Measurements from ENCODE around the gene TLCD3B.
"Not testable (repeated sequence)": the region's sequence is repeated elsewhere in the genome, so short reads cannot be mapped to it uniquely, and the experiment has no call there.

The TLCD3B gene

DNA sequence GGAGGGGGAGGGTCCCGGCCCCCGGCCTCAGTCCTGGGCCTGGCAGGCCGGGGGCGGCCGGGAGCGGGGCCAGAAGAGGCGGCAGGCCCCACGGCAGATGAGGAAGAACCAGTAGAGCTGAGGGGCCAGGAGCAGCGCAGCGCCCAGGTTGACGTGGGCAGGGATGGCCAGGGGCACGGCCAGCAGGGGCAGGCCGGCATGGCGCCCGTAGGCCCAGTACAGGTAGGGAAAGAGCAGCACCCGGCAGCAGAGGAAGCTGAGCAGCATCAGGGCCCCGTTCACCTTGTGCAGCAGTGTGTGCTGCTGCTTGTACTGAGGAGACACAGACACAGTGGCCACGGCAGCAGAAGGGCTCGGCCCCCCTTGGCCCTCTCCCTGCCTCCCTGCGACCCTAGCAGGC, 5.9 kb downstream of the TLCD3B start:
- no peak for DNase-seq

DNA sequence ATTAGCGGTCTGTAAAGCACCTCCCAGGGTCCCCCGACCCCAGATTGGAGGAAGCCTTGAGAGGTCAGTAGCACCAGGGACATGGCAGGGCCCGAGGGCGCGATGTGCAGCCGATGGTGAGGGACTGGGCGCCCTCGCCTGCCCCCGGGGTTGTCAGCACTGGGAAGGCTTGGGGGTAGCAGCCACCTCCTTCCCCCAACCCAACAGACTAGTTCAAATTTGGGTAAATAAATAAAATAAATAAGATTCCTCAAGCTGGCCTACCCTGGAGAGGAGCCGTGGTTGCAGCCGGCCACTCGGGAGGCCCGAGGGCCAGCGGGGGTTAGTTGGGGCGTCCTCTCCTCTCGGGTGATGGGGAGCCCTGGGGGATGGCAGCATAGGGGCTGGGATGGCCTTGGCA, 6.6 kb downstream of the TLCD3B start:
- no peak for DNase-seq

DNA sequence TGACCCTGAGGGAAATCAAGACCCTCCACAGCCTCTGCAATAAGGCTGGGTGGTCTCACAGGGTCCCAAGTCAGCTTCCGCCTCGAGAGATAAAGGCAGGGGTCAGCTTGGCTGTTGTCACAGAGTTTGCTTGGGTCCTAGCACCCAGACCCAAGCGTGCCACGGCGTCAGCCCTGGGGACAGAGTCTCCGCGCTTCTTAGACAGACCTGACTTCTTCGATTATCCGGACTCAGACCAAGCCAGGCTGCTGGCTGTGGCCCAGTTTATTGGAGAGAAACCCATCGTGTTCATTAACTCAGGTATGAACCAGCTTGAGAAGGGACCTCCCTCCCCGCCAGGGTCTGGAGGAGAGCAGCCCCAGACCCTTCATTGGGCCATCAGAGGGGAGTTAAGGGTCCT, 7.5 kb downstream of the TLCD3B start:
- DNase-seq = no peak

DNA sequence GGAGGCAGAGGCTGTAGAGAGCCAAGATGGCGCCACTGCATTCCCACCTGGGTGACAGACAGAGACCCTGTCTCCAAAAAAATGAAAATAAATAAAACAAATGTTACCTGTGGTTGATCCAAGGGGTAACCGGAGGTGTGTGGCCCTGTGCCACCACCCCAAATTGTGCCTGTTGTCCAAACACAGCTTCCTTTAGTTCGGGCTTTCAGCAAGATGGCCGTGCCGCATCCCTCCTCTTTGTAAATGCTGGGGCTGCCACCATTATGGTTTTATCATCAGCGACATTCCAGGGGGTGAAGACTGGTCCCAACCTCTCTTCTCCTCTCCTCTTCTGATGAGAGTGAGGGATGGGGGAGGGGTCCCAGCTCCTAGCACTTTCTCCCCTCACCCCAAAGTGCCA, 8.2 kb downstream of the TLCD3B start, which contains the start of gene C16orf92:
Gene C16orf92 (plus strand): TSS at position 312 of the 400 bp plus-strand sequence. CDS start 143 bp downstream, outside the sequence.
- DNase-seq = no peak

DNA sequence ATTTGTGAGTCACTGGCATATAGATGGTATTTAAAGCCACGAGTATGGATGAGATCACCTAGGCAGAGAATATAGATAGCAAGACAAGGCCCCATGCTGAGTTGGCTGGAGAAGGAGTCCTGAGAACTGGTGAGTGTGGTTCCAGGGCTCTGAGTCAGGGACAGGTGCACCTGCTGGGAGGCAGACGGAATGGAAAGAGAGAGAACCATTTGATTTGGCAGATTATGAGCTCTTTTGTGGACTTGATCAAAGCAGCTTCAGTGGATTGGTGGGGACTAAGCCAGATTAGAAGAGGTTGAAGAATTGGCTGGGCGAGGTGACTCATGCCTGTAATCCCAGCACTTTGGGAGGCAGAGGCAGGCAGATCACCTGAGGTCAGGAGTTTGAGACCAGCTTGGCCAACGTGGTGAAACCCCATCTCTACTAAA, 12.3 kb downstream of the TLCD3B start:
- peak; percentile 64 for DNase-seq

DNA sequence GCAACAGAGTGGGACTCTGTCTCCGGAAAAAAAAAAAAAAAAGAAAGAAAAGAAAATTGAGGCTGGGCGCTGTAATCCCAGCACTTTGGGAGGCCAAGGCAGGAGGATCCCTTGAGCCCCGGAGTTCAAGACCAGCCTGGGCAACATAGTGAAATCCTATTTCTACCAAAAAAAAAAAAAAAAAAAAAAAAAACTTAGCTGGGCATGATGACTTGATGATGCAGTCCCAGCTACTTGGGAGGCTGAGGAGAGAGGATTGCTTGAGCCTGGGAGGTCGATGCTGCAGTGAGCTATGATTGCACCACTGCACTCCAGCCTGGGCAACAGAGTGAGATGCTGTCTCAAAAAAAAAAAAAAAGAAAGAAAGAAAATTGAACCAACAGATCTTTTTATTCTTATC, 13.1 kb downstream of the TLCD3B start:
- DNase-seq = not testable (repeated sequence)

DNA sequence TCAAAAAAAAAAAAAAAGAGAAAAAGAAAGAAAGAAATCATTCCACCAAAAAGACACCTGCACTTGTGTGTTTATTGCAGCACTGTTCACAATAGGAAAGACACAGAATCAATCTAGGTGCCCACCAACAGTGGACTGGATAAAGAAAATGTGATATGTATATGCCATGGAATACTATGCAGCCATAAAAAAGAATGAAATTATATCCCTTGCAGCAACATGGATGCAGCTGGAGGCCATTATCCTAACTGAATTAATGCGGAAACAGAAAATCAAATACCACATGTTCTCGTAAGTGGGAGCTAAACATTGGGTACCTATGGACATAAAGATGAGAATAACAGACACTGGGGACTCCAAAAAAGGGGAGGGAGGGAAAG, 13.8 kb downstream of the TLCD3B start:
- no peak for DNase-seq

DNA sequence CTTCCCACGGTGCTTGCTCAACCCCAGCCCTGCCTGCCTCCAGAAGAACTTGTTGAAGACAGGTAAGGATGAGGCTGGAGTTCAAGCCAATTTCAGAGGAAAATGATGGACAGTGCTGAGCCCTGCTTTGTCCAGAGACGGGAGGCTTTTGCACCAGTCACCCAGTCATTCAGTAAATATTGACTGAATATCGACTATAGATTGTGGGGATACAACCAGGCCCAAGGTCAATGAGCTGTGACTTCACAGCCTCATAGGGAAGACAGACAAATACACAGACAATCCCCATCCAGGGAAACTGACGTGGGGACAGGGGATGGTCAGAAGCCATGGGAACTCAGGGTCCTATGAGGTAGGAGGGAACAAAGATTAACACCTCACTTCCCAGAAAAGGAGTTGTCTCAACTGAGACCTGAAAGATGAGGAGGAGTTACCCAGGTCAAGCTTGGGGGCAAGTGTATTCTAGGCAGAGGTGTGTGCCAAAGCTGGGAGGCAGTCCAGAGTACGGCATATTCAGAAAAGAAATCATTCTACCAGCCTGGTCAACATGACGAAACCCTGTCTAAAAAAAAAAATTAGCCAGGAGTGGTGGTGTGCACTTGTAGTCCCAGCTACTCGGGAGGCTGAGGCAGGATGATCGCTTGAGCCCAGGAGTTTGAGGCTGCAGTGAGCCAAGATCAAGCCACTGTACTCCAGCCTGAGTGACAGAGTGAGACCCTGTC, 14.4 kb downstream of the TLCD3B start:
- no peak for DNase-seq

DNA sequence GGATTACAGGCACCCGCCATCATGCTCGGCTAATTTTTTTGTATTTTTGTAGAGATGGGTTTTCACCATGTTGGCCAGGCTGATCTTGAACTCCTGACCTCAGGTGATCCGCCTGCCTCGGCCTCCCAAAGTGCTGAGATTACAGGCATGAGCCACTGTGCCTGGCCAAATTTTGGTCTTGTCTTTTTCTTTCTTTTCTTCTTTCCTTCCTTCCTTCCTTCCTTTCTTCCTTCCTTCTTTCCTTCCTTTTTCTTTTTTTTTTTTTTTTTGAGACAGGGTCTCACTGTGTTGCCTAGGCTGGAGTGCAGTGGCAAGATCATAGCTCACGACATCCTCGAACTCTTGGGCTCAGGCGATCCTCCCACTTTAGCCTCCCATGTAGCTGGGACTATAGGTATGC, 15.6 kb downstream of the TLCD3B start:
- not testable (repeated sequence) for DNase-seq

DNA sequence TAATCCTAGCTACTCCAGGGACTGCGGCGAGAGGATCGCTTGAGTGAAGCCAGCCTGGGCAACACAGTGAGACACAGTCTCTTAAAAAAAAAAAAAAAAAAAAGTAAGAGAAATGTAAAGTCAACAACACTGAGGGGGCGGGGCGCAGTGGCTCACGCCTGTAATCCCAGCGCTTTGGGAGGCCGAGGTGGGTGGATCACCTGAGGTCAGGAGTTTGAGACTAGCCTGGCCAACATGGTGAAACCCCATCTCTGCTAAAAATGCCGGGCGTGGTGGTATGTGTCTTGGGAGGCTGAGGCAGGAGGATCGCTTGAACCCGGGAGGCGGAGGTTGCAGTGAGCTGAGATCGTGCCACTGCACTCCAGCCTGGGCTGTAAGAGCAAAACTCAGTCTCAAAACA, 18.5 kb downstream of the TLCD3B start:
- not testable (repeated sequence) for DNase-seq

DNA sequence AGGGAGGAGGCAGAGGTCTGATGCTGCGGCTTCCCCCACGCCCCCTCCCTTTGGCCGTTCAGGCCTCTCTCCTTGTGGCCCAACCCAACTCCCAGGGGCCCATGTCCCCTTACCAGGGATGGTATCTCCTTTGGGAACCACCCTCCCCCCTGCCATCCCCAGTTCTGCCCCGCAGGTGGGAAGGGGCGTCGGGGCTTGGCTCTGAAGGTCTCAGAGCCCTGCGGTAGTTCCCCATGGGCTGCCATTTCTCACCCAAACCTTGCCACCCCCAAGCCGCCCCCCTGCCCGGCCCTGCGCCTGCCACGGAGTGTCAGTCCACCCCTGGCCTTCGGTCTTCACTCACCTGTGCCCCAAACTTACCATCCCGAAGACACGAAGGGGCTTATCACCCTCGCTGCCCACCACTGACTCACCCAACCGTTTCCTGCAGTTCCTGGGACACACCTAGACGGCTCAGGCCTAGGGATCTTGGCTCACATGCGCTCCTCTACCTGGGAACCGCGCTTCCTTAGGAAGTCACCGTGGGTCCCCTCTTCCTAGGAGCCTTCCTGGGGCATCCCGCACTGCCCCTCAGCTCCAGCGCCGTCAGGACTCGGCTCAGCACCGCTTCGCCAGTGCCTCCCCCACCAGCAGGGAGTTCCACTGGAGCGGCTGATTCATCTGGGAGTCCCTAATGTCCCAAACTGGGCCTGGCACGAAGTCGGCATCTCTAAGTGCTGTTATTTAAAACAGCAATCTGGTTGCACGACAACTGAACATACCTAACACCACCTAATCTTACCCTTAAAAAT, 19.2 kb downstream of the TLCD3B start:
- DNase-seq = no peak

DNA sequence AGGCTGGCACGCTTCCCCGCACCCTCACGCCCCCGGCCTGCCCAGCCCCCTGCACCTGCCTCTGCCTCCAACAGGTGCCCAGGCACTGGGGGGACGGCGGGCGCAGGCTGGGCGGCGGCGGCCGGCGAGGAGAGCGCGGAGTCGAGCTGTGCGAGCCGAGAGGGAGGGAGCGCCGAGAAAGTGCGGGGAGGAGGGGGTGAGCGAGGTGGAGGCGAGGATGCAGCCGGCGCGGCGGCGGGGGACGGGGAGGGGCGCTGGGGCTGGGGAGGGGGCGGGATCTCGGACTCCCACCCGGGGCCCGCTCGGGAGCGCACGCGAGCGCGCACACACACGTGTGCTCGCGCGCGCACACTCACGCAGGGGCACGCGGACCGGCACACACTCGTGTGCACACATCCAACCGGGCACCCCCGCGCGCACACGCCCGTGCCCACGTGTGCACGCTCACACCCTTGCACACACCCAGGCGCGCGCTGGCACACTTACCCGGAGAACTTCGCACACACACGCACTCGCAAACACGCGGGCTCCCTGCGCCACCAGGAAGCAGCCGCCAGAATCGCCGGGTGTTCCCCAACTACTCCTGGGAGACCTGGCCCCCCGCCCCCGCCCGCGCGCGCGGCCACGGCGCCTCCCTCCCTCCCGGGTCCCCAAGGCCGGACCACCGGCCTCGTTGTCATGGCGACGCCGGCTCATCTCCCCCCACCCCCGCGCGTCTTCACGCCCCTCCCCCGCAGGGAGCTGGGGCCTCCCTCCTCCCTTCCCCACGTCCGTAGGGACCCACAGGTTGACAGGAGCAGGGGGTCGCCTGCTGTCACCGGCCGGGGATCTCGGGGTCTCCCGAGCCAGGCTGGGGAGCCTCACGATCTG, 20.0 kb downstream of the TLCD3B start, which contains the start of gene DOC2A:
Gene DOC2A (minus strand): TSS at position 184 of the 870 bp plus-strand sequence. CDS start 805 bp downstream, outside the sequence.
- peak; percentile 59 for DNase-seq

DNA sequence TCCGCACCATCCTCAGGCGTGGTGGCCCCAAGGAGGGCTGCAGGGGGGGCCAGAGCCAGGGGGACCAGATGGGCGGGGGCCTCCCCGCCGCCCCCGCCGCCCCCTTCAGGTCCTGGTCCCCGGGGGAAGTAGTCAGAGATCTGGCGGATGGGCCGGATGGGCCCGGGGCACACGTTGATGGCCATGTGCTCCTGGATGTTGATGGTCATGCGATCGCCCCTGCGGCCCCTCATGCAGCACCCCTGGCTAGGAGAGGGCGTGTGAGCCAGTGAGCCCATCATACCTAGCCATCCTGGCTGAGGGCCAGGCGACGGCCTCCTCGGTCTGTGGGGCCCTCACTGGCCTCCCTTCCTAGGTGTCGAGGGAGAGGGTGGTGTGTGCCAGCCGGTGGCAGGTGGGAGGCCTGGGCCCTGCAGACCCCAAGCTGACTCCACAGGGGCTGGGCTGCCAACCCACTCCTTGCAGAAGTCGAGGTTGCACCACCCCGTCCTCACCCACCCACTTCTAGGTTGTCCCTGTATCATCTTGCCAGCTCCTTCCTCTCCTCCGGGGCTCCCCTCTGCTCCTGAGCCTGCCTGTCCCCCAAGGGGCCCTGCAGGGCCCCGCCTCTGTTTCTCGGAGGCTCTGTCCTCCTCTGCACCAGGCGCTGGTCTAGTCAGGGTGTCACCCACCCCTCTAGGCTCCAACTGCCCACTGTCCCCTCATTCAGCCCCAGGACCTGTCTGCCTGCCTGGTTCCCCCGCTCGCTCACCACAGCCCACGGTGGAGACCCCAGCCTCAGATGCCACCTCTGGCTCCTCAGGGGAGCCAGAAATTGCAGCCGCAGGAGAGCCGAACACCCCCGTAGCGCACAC, 20.9 kb downstream of the TLCD3B start:
- DNase-seq = peak; percentile 26

DNA sequence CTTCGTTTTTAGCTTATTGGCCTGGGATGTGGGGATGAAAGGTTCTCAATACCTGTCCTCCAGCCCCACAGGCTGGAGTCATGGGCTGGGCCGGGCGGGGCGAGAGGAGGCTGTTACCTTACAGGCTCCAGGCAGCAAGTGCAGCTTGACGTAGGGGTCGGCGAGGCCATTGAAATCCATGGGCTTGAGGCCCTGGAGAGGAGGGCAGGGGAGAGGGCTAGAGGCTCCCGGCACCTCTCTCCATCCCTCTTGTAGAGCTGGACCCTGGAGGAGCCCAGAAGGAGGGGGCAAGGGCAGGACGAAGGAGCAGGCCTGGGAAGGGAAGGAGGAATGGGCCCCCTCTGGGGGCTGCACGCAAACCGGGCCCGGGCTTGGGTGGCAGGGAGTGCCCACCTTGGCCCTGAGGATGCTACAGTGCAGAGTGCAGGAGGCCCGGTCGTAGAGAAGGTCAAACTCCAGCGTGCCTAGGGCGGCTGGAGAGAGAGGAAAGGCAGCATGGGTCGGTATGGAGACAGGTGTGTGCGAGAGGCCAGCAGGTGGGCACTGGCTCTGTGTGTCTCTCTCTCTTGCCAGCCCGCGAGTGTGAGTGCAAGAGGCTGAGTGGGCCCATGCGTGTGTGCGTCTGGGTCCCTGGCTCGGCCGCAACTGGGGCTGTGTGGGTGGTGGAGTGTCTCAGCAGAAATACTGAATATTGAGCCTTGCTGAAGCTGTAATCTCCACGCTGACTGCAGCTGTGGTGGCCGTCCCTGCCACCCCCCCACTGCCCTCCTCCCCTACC, 21.8 kb downstream of the TLCD3B start:
- peak; percentile 57 for DNase-seq

DNA sequence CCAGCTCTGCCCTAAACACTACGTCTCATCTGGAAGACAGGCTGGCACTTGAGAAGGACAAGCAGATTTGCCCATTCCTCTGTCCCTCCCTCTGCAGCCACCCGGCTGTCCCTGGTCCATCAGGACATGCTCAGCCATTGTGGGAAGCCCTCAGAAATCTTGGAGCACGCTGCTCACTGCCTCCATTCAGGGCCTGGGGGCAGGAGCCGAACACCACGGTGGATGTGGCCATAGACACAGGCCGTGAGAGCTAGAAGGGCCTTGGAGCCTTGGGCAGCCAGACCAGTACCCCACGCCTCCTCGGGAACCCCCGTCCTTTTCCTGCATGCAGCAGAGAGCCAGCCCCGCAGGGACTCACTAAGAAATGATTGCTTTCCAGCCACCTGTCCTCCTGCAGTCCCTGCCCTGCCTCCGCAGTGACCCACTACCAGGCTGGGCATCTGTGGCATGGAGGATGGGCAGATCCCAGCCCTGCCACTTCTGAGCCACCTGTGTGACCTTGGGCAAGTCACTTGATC, 23.6 kb downstream of the TLCD3B start:
- DNase-seq = no peak

DNA sequence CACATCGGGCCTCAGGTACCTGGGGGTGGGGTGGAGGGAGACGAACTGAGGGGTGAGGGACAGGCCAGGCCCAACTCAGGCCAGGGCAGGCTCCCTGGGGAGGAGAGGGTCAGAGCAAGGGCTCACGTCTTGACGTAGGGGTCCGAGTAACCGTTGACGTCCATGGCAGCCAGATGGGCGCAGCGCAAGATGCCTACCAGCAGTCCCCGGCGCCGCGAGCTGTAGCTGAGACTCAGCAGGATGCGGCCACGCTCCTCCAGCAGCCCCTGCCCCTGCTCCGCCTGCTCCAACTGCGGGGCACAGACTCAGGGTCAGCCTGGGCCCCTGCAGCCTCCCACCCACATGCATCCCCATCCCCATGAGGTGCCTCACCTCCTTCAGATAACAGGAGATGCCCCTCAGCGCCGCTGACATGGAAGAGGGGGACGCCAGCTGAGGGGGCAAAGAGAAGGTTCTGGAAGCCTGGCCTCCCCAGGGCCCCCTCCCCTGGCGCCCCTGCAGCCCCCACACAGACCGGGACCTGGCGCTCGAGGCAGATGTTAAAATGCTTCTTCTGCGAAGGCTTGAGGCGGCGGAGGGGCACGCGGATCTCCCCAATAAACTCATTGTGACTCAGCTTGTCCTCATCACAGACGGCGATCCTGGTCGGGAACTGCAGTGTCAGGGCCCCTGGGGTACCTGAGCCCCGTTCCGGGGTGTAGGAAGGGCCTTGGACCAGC, 24.3 kb downstream of the TLCD3B start:
- DNase-seq = no peak

DNA sequence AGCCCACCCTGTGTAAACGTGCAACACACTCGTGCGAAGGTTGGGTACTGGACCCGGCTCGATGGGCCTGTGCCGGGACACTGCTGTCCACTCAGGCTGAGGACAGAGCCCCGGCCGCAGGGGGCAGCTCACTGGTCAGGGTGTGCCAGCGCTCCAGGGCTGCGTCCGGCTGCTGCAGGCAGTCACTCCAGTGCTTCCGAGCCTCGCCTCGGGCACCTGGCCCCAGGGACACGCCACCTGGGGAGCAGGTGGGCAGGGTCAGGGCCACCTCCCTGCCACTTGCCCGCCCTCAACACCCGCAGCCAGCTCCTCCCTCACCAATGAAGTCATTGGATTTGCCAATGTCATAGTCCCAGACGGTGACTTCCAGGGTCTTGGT, 25.0 kb downstream of the TLCD3B start:
- DNase-seq = peak; percentile 23

DNA sequence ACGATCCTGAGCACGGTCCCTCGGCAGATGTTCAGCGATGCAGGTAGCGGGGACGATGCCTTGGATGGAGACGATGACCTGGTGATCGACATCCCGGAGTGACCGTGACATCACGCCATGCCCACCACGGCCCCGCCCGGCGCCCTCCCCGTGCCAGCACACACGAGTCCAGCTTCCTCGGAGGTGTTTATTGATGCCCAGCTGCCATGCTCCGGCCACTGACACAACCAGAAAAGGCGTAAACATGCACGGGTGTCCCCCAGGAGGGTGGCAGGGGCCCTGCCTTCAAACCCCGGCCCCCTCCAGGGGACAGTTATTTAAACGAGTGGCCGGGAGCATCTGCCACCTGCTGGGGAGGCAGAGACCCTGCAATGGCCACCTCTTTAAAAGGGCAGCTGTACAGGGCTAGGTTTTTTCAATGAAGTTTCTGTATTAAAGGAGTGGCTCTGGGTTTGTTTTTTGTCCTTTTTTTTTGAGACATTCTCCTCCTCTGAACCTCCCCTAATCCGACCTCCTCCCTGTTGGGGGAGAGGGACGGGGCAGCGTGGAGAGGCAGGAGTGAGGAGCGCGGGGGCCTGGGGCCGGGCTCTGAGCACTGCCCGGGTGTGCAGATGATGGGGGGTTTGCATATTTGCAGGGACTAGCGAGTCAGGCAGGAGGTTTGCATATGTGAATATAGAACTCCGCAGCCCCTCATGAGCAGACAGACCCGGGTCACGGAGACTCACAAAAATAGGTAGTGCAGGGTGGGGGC, 25.6 kb downstream of the TLCD3B start:
- peak; percentile 86 for DNase-seq

DNA sequence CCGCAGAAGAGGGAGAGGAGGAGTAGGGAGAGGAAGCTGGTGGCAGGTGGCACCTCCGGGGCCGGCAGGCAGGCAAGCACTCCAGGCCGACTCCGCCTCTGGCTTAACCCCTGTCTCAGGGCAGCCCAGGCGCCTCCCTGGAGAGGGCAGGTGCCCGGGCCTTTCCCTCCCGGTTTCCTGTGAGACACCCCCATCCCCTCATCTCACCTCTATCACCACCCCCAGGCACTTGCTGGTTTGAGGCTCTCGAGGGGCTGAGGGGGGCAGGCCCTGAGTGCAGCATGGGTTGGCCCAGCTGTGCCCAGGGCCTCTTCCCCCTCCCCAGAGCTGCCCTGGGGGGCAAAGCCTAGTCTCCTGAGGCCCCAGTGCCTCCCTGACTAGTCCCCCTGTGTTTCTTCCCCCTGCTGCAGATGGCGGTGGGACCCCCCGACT, 26.2 kb downstream of the TLCD3B start:
- peak; percentile 91 for DNase-seq

DNA sequence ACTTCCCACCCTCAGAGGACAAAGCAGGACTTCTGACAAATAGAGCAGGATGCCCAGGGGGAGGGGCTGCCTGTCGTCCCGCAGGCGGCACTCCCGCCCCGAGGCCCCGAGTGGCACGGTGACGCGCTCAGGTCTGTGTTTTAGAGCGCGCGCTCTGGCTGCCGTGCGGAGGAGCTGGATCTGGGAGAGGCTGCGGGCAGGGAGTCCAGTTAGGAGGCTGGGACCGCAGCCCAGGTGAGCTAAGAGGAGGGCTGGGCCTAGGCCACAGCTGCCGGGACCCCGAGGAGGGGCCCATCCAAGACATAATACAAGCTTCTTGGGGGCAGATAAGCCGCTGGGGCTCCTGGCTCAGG, 26.7 kb downstream of the TLCD3B start:
- DNase-seq = peak; percentile 92

Data from DMS53 (cell line).